HepG2 (cell line): ENCODE measurements around the gene PPP1R8. TPM values are rescaled to one million over a fixed set of nuclear protein-coding genes. Genes with fewer than 3 reads are reported as not detected.

ENCODE experiments used
- CBX2 ChIP-seq, 2 experiments: fragments of 200-600 bp in 1 of 2; sonication (generic); formaldehyde crosslinking in 1 of 2; IDR thresholded peaks; 2 replicates each; pipeline versions ENCODE4 v1.7.0 to v1.8.1; 2018 to 2022; ENCODE audit warnings: low read depth in 2 of 2, low read length in 1 of 2, mild to moderate bottlenecking in 1 of 2, missing genetic modification reagents in 1 of 2
- CENPX ChIP-seq: sonication (generic); formaldehyde crosslinking; IDR thresholded peaks from 2 replicates; pipeline ENCODE4 v1.9.0; 2021; ENCODE audit warnings: mild to moderate bottlenecking, missing genetic modification reagents, moderate library complexity
- CHCHD3 ChIP-seq: sonication (generic); formaldehyde crosslinking; IDR thresholded peaks from 2 replicates; pipeline ENCODE4 v1.8.0; 2022; ENCODE audit warnings: mild to moderate bottlenecking, missing genetic modification reagents, moderate library complexity
- HES4 ChIP-seq: sonication (generic); formaldehyde crosslinking; IDR thresholded peaks from 2 replicates; pipeline ENCODE4 v1.9.0; 2021; ENCODE audit warnings: mild to moderate bottlenecking, missing genetic modification reagents, borderline replicate concordance
- KLF16 ChIP-seq, 2 experiments: sonication (generic) in 1 of 2; formaldehyde crosslinking in 1 of 2; IDR thresholded peaks; 2 replicates each; pipeline versions ENCODE4 v1.6.1 to v1.8.0; 2016 to 2023; ENCODE audit warnings: missing genetic modification reagents in 2 of 2, missing compliant biosample characterization in 1 of 2
- MED1 ChIP-seq: sonication (generic); formaldehyde crosslinking; IDR thresholded peaks from 2 replicates; pipeline ENCODE4 v1.4.0; 2020; ENCODE audit warnings: missing genetic modification reagents
- MIER2 ChIP-seq: IDR thresholded peaks from 2 replicates; pipeline ENCODE4 v1.6.1; 2016; ENCODE audit warnings: missing biosample characterization, missing genetic modification reagents
- PHF8 ChIP-seq: sonication (generic); formaldehyde crosslinking; IDR thresholded peaks from 2 replicates; pipeline ENCODE4 v1.5.0; 2020; ENCODE audit warnings: missing genetic modification reagents
- SOX13 ChIP-seq, 3 experiments: fragments of 450-650 bp in 1 of 3; sonication (generic) in 1 of 3; formaldehyde crosslinking in 1 of 3; IDR thresholded peaks in 2 of 3; conservative IDR thresholded peaks in 1 of 3; 2 replicates each; pipeline versions ENCODE4 v1.5.0 to v1.6.1; 2016 to 2020; ENCODE audit warnings: antibody characterized with exemption in 1 of 3, mild to moderate bottlenecking in 1 of 3, missing compliant biosample characterization in 1 of 3, missing genetic modification reagents in 1 of 3, moderate library complexity in 1 of 3
- ZKSCAN8 ChIP-seq: IDR thresholded peaks from 2 replicates; pipeline ENCODE4 v1.6.1; 2016; ENCODE audit warnings: borderline replicate concordance, missing genetic modification reagents, missing compliant biosample characterization
- ZMYM3 ChIP-seq: sonication (generic); formaldehyde crosslinking; IDR thresholded peaks from 2 replicates; pipeline ENCODE4 v1.5.1; 2020; ENCODE audit warnings: mild to moderate bottlenecking, missing genetic modification reagents
- ZNF124 ChIP-seq: sonication (generic); formaldehyde crosslinking; IDR thresholded peaks from 2 replicates; pipeline ENCODE4 v1.4.0; 2020; ENCODE audit warnings: missing genetic modification reagents
- ZNF230 ChIP-seq: sonication (generic); formaldehyde crosslinking; IDR thresholded peaks from 2 replicates; pipeline ENCODE4 v1.4.0; 2020; ENCODE audit warnings: mild to moderate bottlenecking, missing genetic modification reagents
- ZNF546 ChIP-seq: sonication (generic); formaldehyde crosslinking; conservative IDR thresholded peaks from 2 replicates; pipeline ENCODE4 v1.8.1; 2023; ENCODE audit warnings: mild to moderate bottlenecking, missing genetic modification reagents
- ZNF550 ChIP-seq: sonication (generic); formaldehyde crosslinking; IDR thresholded peaks from 2 replicates; pipeline ENCODE4 v1.4.0; 2020; ENCODE audit warnings: mild to moderate bottlenecking, missing genetic modification reagents, borderline replicate concordance
- polyA plus RNA-seq, 8 experiments: library from polyadenylated mRNA; depleted of rRNA in 3 of 8; stranded (reverse) in 7 of 8; unstranded in 1 of 8; fragments of >200 nt; fragmentation: Illumina TruSeq in 4 of 8; extraction: Trizol in 4 of 8; gene quantifications; 2 replicates each; pipeline versions ENCODE4 v1.2.1 to v1.2.3, GENCODE V29; 2011 to 2016; ENCODE audit warnings: low read depth in 4 of 8, missing spikeins in 1 of 8, mixed read lengths in 1 of 8; ENCODE audit not compliant: insufficient read depth in 1 of 8
- total RNA-seq, 5 experiments: library from RNA; depleted of rRNA; stranded (reverse); fragments of >200 nt; fragmentation: Illumina TruSeq; extraction: Trizol; gene quantifications; 2 replicates each; pipeline ENCODE4 v1.2.3, GENCODE V29; 2016; ENCODE audit warnings: low read depth in 1 of 5
- TF ChIP-seq, protein P1 (sequence below), 2 experiments: sonication (generic) in 1 of 2; formaldehyde crosslinking in 1 of 2; IDR thresholded peaks; 2 replicates each; pipeline versions ENCODE4 v1.4.0 to v1.6.1; 2018 to 2020; ENCODE audit warnings: missing genetic modification reagents in 2 of 2, borderline replicate concordance in 1 of 2, low read depth in 1 of 2, mild to moderate bottlenecking in 1 of 2, missing biosample characterization in 1 of 2
- TF ChIP-seq, protein P2 (sequence below): IDR thresholded peaks from 2 replicates; pipeline ENCODE4 v1.6.1; 2016; ENCODE audit warnings: low read depth, borderline replicate concordance
- TF ChIP-seq, protein P3 (sequence below): fragments of 450-650 bp; IDR thresholded peaks from 2 replicates; pipeline ENCODE4 v1.6.1; 2017
- TF ChIP-seq, protein P4 (sequence below), 2 experiments: fragments of 450-650 bp in 1 of 2; sonication (generic) in 1 of 2; formaldehyde crosslinking; IDR thresholded peaks; 2 replicates each; pipeline versions ENCODE4 v1.5.0 to v1.8.0; 2020 to 2022; ENCODE audit warnings: mild to moderate bottlenecking in 1 of 2, missing genetic modification reagents in 1 of 2
- TF ChIP-seq, protein P5 (sequence below): sonication (generic); formaldehyde crosslinking; IDR thresholded peaks from 2 replicates; pipeline ENCODE4 v1.9.0; 2021; ENCODE audit warnings: missing genetic modification reagents, mild to moderate bottlenecking, borderline replicate concordance
- TF ChIP-seq, protein P6 (sequence below): sonication (generic); formaldehyde crosslinking; IDR thresholded peaks from 2 replicates; pipeline ENCODE4 v1.4.0; 2020; ENCODE audit warnings: missing genetic modification reagents

Gene PPP1R8
- total and polyA plus RNA-seq, 2 of the 13 experiments (the other 11 are each of a cell fraction or from before 2014, with no cell fraction given): 38.3 to 62.2 TPM

DNA sequence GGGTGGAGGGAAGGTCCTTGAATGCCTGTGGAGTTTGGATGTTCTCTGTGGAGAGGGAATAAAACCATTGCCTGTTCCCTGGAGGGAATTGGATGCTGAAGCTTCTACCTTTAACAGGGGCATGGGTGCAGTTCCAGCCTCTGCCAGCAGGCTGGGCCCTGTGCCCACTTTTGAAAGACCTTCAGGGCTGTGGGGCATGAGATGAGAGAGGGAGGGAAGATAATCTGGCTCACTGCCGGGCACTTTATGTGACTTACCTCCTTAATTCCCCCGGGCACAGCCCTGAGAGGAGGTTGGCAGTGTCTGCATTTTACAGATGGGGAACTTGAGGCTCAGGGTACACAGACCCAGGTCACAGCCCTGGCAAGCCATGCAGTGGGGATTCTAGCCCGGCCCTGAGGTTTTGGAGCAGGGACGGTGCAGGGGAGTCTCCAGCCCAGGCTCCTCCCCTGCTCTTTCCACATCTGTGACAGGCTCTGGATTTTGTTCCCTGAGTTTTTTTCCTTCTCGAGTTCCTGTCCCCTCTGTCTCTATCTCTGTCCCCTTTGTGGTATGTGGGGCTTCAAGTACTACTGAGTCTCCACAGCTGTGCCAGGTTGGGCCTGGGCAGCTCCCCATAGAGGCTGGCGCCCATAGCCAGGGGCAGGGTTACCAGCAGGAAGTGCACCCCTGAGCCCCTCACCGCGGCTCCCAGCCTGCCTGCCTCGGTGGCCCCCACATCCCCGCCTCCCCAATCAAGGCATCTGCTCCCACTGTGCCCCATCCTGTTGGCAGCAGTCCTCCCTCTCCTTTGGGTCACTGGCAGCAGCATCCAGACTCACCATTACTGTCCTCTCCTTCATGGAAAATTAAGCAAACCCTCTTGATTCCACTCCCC lies 27.7 kb downstream of the PPP1R8 start (continued):
- TF ChIP-seq, protein P1, sequence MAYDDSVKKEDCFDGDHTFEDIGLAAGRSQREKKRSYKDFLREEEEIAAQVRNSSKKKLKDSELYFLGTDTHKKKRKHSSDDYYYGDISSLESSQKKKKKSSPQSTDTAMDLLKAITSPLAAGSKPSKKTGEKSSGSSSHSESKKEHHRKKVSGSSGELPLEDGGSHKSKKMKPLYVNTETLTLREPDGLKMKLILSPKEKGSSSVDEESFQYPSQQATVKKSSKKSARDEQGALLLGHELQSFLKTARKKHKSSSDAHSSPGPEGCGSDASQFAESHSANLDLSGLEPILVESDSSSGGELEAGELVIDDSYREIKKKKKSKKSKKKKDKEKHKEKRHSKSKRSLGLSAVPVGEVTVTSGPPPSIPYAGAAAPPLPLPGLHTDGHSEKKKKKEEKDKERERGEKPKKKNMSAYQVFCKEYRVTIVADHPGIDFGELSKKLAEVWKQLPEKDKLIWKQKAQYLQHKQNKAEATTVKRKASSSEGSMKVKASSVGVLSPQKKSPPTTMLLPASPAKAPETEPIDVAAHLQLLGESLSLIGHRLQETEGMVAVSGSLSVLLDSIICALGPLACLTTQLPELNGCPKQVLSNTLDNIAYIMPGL (CRISPR knock-in tag; IDR thresholded peaks at IDR 0.05; ENCODE audit: borderline replicate concordance in 1 of 2, low read depth in 1 of 2): peak in 1 of 2 experiments; percentile 41; a peak in 1 of 4 replicates
- TF ChIP-seq KLF16 (CRISPR knock-in tag; IDR thresholded peaks at IDR 0.05) (no peak), HES4 (CRISPR knock-in tag) (no peak), CHCHD3 (no peak), ZNF230 (CRISPR knock-in tag) (no peak), ZNF124 (CRISPR knock-in tag) (0 out of 2 replicates have a peak, but pooled peaks have one; percentile 45), MIER2 (CRISPR knock-in tag) (no peak), SOX13 (IDR thresholded peaks at IDR 0.05) (no peak), SOX13 (CRISPR knock-in tag; conservative IDR thresholded peaks at IDR 0.05 in 1 of 2, IDR thresholded peaks at IDR 0.05 in 1 of 2) (no peak), PHF8 (CRISPR knock-in tag) (no peak), ZMYM3 (CRISPR knock-in tag) (no peak), ZNF550 (CRISPR knock-in tag) (no peak), CENPX (no peak), CBX2 (IDR thresholded peaks at IDR 0.05; ENCODE audit: low read depth, low read length) (no peak), CBX2 (CRISPR knock-in tag; IDR thresholded peaks at IDR 0.05; ENCODE audit: low read depth) (no peak), ZNF546 (no peak), MED1 (CRISPR knock-in tag) (no peak), ZKSCAN8 (CRISPR knock-in tag) (no peak)
- TF ChIP-seq, protein P2, sequence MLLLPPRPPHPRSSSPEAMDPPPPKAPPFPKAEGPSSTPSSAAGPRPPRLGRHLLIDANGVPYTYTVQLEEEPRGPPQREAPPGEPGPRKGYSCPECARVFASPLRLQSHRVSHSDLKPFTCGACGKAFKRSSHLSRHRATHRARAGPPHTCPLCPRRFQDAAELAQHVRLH (CRISPR knock-in tag): peak; percentile 41; the same call in 1 of the 2 replicates
- TF ChIP-seq, protein P3, sequence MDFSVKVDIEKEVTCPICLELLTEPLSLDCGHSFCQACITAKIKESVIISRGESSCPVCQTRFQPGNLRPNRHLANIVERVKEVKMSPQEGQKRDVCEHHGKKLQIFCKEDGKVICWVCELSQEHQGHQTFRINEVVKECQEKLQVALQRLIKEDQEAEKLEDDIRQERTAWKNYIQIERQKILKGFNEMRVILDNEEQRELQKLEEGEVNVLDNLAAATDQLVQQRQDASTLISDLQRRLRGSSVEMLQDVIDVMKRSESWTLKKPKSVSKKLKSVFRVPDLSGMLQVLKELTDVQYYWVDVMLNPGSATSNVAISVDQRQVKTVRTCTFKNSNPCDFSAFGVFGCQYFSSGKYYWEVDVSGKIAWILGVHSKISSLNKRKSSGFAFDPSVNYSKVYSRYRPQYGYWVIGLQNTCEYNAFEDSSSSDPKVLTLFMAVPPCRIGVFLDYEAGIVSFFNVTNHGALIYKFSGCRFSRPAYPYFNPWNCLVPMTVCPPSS: no peak
- TF ChIP-seq, protein P4, sequence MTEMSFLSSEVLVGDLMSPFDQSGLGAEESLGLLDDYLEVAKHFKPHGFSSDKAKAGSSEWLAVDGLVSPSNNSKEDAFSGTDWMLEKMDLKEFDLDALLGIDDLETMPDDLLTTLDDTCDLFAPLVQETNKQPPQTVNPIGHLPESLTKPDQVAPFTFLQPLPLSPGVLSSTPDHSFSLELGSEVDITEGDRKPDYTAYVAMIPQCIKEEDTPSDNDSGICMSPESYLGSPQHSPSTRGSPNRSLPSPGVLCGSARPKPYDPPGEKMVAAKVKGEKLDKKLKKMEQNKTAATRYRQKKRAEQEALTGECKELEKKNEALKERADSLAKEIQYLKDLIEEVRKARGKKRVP (CRISPR knock-in tag; IDR thresholded peaks at IDR 0.05): no peak
- TF ChIP-seq, protein P5, sequence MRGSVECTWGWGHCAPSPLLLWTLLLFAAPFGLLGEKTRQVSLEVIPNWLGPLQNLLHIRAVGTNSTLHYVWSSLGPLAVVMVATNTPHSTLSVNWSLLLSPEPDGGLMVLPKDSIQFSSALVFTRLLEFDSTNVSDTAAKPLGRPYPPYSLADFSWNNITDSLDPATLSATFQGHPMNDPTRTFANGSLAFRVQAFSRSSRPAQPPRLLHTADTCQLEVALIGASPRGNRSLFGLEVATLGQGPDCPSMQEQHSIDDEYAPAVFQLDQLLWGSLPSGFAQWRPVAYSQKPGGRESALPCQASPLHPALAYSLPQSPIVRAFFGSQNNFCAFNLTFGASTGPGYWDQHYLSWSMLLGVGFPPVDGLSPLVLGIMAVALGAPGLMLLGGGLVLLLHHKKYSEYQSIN (CRISPR knock-in tag): no peak
- TF ChIP-seq, protein P6, sequence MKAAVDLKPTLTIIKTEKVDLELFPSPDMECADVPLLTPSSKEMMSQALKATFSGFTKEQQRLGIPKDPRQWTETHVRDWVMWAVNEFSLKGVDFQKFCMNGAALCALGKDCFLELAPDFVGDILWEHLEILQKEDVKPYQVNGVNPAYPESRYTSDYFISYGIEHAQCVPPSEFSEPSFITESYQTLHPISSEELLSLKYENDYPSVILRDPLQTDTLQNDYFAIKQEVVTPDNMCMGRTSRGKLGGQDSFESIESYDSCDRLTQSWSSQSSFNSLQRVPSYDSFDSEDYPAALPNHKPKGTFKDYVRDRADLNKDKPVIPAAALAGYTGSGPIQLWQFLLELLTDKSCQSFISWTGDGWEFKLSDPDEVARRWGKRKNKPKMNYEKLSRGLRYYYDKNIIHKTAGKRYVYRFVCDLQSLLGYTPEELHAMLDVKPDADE (CRISPR knock-in tag): no peak
